ENCODE results near the gene NFATC1.

Gene NFATC1

DNA sequence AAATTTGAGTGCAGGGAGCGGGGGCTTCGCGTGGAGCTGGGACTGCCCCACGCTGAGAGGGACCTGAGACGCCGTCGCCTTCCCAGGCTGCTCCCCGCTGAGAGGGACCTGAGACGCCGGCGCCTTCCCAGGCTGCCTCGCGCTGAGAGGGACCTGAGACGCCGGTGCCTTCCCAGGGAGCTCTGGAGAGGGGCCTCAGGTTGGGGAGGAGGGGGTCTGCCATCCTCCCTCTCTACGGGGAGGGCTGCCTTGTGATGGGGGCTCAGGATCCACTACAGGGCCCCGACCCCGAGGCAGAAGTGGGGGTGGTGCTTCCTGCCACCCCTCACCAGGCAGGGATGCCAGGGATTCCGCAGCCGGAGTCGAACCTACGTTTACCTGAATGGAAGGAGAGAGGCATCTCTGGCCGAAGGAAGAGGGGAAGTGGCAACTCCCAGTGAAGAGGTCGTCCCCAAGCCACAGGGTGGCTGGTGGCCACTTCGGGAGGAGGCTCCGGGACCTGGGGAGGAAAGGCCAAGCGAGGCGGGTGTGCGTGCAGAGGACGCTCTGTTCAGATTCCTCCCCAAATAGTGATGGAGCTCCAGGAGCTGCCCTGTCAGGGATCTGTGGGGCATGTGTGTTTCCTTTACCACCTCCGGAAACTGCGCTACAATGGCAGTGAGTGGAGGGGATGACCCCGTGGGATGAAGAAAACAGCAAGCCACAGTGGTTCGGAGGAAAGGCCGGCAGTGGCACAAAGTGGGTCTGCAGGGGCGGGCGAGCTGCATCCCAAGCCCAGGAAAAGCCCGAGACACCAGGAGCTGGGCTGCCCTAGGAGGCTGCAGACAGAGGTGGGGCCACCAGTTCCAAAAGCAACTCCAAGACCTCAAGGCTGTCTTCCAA is 175.7 kb downstream of the NFATC1 start:
- TF ChIP-seq FOXP2 (optimal IDR thresholded peaks at IDR 0.05; ENCODE audit: borderline replicate concordance, extremely low read depth, extremely low read length, insufficient read depth): no peak
- no peak for TF ChIP-seq SIN3A (IDR thresholded peaks at IDR 0.05; ENCODE audit: borderline replicate concordance, insufficient read depth, low read length)
- TF ChIP-seq TAF1 (IDR thresholded peaks at IDR 0.05; ENCODE audit: borderline replicate concordance, insufficient read depth, low read length): no peak
- TF ChIP-seq, protein P1, sequence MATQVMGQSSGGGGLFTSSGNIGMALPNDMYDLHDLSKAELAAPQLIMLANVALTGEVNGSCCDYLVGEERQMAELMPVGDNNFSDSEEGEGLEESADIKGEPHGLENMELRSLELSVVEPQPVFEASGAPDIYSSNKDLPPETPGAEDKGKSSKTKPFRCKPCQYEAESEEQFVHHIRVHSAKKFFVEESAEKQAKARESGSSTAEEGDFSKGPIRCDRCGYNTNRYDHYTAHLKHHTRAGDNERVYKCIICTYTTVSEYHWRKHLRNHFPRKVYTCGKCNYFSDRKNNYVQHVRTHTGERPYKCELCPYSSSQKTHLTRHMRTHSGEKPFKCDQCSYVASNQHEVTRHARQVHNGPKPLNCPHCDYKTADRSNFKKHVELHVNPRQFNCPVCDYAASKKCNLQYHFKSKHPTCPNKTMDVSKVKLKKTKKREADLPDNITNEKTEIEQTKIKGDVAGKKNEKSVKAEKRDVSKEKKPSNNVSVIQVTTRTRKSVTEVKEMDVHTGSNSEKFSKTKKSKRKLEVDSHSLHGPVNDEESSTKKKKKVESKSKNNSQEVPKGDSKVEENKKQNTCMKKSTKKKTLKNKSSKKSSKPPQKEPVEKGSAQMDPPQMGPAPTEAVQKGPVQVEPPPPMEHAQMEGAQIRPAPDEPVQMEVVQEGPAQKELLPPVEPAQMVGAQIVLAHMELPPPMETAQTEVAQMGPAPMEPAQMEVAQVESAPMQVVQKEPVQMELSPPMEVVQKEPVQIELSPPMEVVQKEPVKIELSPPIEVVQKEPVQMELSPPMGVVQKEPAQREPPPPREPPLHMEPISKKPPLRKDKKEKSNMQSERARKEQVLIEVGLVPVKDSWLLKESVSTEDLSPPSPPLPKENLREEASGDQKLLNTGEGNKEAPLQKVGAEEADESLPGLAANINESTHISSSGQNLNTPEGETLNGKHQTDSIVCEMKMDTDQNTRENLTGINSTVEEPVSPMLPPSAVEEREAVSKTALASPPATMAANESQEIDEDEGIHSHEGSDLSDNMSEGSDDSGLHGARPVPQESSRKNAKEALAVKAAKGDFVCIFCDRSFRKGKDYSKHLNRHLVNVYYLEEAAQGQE (IDR thresholded peaks at IDR 0.05; ENCODE audit: insufficient read depth in 1 of 2, low read depth in 2 of 2, low read length in 2 of 2): no peak
- no peak for TF ChIP-seq POLR2AphosphoS5 (IDR thresholded peaks at IDR 0.05; ENCODE audit: low read depth, low read length)

DNA sequence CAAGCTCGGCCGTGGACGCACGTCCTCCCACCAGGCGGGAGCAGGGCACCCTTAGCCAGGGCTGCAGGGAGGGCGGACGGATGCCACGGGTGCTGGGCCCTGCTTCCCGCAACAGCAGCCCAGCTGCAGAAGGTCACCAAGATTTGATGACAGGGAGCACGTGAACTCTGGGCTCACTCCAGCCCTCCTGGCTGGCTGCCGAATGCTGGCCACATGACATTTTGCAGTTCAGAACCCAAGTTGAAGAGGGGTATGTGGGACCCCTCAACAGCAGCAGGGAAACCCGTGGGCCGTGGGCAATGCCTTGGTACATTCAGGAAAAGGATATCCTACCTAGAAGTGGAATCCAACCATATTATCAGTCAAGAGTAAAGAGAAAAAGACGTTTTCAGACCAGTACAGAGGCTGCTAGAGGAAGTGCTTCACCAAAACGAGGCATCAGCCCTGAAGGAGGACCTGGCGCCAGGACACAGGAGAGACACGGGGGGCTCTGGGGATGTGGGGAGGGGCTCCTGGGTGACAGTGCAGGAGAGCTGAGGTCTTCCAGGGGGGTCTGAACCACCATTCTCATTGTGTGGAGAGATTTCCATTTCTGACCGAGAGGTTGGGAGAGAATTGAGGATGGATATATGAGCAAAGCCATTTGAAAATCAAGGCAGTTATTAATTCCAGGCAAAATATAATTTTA is 176.5 kb downstream of the NFATC1 start:
- no peak for TF ChIP-seq FOXP2 (optimal IDR thresholded peaks at IDR 0.05; ENCODE audit: borderline replicate concordance, extremely low read depth, extremely low read length, insufficient read depth)
- TF ChIP-seq TAF1 (IDR thresholded peaks at IDR 0.05; ENCODE audit: borderline replicate concordance, insufficient read depth, low read length): no peak
- TF ChIP-seq POLR2AphosphoS5 (IDR thresholded peaks at IDR 0.05; ENCODE audit: low read depth, low read length): no peak
- TF ChIP-seq, protein P1 (IDR thresholded peaks at IDR 0.05; ENCODE audit: insufficient read depth in 1 of 2, low read depth in 2 of 2, low read length in 2 of 2): no peak
- TF ChIP-seq SIN3A (IDR thresholded peaks at IDR 0.05; ENCODE audit: borderline replicate concordance, insufficient read depth, low read length): no peak

DNA sequence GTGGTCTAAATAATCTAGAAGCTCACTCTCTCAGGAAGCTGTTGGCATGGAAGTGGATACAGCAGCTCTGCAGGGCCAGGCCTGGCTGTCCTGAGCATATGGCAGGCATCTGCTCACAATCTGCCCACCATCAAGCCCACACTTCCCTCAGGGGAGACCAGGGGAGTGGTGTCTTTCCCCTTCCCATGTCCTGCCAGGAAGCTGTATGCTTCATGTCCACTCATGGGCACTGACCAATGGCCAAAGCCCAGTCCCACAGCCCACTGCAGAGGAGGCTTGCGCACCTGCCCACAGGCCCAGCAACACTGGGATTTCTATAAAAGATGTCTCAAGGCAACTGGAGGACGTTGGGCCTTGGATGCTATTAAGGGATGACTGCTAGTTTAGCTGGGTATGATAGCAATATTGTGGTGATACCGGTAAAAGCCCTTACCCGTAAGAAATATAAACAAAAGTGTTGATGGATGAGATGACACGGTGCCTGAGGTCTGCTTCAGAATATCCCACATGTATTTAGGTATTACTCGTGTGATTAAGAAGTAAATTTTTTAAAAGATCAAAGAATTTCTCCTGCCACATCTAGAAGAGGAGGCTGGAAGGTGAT is 177.2 kb downstream of the NFATC1 start:
- TF ChIP-seq SIN3A (IDR thresholded peaks at IDR 0.05; ENCODE audit: borderline replicate concordance, insufficient read depth, low read length) (no peak), POLR2AphosphoS5 (IDR thresholded peaks at IDR 0.05; ENCODE audit: low read depth, low read length) (no peak)
- TF ChIP-seq, protein P1 (IDR thresholded peaks at IDR 0.05; ENCODE audit: insufficient read depth in 1 of 2, low read depth in 2 of 2, low read length in 2 of 2): no peak

DNA sequence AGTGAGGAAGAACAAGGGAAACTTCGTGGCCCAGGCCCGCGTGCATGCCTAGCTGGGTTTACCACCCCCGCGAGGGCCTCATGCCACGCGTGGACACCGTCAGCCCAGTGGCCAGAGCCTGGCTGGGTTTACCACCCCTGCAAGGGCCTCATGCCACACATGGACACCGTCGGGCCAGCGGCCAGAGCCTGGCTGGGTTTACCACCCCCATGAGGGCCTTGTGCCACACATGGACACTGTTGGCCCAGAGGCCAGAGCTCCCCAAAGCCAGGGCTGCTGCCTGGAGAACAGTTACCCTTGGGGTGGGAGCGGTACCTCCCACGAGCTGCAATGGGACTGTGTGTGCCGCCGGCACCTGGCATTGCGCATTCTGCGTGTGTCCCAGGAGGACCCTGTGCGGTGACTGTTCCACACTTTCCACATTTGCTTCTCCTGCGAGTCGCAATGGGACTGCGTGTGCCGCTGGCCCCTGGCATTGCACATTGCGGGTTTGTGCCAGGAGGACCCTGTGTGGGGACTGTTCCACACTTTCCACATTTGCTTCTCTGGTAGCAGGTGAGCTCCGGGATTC is 178.3 kb downstream of the NFATC1 start:
- TF ChIP-seq POLR2AphosphoS5 (IDR thresholded peaks at IDR 0.05; ENCODE audit: low read depth, low read length): no peak
- no peak for TF ChIP-seq FOXP2 (optimal IDR thresholded peaks at IDR 0.05; ENCODE audit: borderline replicate concordance, extremely low read depth, extremely low read length, insufficient read depth)
- TF ChIP-seq, protein P1 (IDR thresholded peaks at IDR 0.05; ENCODE audit: insufficient read depth in 1 of 2, low read depth in 2 of 2, low read length in 2 of 2): no peak
- no peak for TF ChIP-seq TAF1 (IDR thresholded peaks at IDR 0.05; ENCODE audit: borderline replicate concordance, insufficient read depth, low read length)
- no peak for TF ChIP-seq SIN3A (IDR thresholded peaks at IDR 0.05; ENCODE audit: borderline replicate concordance, insufficient read depth, low read length)
